Left colon (tissue), 2 donors: Measurements from ENCODE around the gene TTC21A. TPM values are rescaled to one million over a fixed set of nuclear protein-coding genes. Genes with fewer than 3 reads are reported as not detected.
"Not testable (repeated sequence)": the region's sequence is repeated elsewhere in the genome, so short reads cannot be mapped to it uniquely, and the experiment has no call there.

Experiments
- ATAC-seq: fragments of 200-7000 bp; cut with Tn5 transposase; one replicate; pipeline ENCODE4 v1.9.1; 2020; ENCODE audit warnings: mild to moderate bottlenecking, moderate library complexity
- DNase-seq, 2 donors: peaks; one replicate each; pipeline ENCODE4 v3.0.0-alpha.2; 2020
- intact Hi-C, 2 donors: fragments of 100-400 bp; cut with DNase I in 1 of 2; cut with micrococcal nuclease in 1 of 2; formaldehyde crosslinking; loops; one replicate each; pipeline versions ENCODE4 v1.11.2 to v1.14.0; 2022; cut with DNase I, micrococcal nuclease
- long read RNA-seq: library from polyadenylated mRNA; unstranded; transcript quantifications from one replicate; pipeline ENCODE4 v2.0.0, GENCODE V29; 2021
- total RNA-seq, 2 donors: library from RNA; stranded (reverse); fragmentation: NEBNext Ultra II Directional; extraction: Animal tissue kit (Norgen Biotek cat#: 25700); gene quantifications; one replicate each; pipeline ENCODE4 v1.2.1, GENCODE V29; 2021
- donor health status: DM: no; HTN: no; CAD: no.
- donor health status: DM: yes; HTN: yes; CAD: no.

TTC21A gene, protein sequence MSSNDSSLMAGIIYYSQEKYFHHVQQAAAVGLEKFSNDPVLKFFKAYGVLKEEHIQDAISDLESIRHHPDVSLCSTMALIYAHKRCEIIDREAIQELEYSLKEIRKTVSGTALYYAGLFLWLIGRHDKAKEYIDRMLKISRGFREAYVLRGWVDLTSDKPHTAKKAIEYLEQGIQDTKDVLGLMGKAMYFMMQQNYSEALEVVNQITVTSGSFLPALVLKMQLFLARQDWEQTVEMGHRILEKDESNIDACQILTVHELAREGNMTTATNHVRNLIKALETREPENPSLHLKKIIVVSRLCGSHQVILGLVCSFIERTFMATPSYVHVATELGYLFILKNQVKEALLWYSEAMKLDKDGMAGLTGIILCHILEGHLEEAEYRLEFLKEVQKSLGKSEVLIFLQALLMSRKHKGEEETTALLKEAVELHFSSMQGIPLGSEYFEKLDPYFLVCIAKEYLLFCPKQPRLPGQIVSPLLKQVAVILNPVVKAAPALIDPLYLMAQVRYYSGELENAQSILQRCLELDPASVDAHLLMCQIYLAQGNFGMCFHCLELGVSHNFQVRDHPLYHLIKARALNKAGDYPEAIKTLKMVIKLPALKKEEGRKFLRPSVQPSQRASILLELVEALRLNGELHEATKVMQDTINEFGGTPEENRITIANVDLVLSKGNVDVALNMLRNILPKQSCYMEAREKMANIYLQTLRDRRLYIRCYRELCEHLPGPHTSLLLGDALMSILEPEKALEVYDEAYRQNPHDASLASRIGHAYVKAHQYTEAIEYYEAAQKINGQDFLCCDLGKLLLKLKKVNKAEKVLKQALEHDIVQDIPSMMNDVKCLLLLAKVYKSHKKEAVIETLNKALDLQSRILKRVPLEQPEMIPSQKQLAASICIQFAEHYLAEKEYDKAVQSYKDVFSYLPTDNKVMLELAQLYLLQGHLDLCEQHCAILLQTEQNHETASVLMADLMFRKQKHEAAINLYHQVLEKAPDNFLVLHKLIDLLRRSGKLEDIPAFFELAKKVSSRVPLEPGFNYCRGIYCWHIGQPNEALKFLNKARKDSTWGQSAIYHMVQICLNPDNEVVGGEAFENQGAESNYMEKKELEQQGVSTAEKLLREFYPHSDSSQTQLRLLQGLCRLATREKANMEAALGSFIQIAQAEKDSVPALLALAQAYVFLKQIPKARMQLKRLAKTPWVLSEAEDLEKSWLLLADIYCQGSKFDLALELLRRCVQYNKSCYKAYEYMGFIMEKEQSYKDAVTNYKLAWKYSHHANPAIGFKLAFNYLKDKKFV (N-terminal part only)
- total RNA-seq, result 1 to 10 TPM; 4.5 to 8.3 TPM
- long read RNA-seq, partial matches to known transcripts, result 1 of 3 reads
- long read RNA-seq, other reads (novel, unspliced or antisense), result 1 of 3 reads

DNA sequence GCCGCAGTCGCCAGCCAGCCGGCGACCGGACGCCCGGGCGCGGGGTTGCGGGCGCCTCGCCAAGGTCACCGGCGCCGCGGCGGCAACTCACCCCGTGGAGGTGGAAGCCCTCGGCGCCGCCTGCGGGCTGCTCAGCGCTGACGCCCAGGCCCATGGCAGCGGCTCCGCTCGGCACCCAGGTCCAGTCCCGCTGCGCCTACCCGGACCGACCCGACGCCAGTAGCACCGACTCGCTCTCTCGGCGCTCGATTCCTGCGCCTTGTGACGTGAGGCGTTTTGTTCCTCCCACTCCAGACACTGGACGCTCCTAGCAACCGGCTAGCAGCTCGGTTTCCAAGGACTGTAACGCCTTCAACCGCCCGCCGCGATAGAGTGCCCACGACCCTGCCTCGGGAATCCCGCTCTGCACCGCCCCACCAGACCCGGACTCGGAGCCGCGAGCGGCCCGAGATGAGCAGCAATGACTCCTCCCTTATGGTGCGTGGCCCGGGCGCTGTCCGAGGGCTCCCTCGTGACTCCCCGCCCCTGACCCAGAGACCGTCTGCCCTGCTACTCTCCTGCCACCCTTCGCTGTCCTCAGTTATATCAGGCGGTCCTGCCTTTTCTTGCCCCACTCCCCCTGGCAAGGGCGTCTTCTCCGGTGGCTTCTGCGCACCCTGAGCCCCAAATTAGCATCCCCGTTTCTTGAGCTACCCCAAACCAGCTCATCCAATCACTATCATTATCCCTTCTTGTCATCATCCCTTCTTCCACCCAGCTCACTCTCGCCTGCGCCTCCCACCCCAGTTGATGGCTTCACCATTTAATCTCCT, at the start of gene TTC21A, which contains the start of gene GORASP1:
TTC21A (plus strand) TSS at position 293 of the 812 bp plus-strand sequence; CDS start at position 451, 158 bp downstream.
GORASP1 (minus strand) TSS at position 240 of the 812 bp plus-strand sequence; CDS start at position 154, 86 bp downstream.
- DNase-seq (peak; percentile 90), ATAC-seq (peak; percentile 88)
- intact Hi-C loops, result no loop called here

DNA sequence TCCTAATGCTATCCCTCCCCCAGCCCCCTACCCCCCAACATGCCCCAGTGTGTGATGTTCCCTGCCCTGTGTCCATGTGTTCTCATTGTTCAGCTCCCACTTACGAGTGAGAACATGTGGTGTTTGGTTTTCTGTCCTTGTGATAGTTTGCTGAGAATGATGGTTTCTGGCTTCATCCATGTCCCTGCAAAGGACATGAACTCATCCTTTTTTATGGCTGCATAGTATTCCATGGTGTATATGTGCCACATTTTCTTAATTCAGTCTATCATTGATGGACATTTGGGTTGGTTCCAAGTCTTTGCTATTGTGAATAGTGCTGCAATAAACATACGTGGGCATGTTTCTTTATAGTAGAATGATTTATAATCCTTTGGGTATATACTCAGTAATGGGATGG, 46.3 kb upstream of the TTC21A start:
- intact Hi-C loops, result loop anchor here in 1 of 2 donors (5.0 kb wide), 1 partner anchor 41 kb away; no protein-coding TSS in a partner anchor
- ATAC-seq, DNase-seq: not testable (repeated sequence)

DNA sequence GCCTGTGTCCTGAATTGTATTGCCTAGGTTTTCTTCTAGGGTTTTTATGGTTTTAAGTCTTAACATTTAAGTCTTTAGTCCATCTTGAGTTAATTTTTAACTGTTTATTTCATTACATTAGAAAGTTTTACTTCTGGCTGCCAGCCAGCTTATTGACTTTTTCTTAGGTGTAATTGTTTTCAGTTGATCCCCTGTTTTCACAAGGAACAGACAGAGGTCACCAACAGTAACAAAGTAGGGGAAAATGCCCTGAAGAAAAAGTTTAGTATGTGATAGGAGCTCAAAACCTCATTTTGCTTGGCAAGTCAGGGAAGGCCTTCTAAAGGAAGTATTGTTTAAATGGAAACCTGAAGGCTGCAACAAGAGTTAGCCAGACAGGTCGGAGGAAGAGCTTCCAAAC, 45.3 kb upstream of the TTC21A start:
- intact Hi-C loops, result loop anchor here in 1 of 2 donors (5.0 kb wide), 1 partner anchor 40 kb away; no protein-coding TSS in a partner anchor
- peak; percentile 75 for ATAC-seq
- DNase-seq, result peak in 1 of 2 donors; percentile 23

DNA sequence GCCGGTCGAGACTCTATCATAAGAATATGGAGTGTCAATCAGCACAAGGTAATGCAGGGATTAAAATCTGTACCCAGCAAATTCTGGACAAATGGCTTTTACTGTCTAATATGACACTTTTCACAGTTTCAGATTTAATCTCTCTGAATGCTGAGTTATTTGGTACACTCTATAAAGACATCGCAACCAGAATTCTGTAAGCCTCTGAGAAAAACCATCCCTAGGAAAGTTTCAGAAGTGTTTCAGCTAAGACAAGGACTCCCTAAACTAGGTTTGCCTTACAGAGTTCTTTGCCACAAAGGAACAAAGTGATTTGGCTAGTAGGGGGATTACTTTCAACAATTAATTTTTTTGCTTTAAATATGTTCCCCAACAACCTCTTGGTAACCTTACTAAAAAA, 44.3 kb upstream of the TTC21A start:
- ATAC-seq, result no peak
- no peak for DNase-seq
- intact Hi-C loops, result loop anchor here in 1 of 2 donors (5.0 kb wide), 1 partner anchor 39 kb away; no protein-coding TSS in a partner anchor

DNA sequence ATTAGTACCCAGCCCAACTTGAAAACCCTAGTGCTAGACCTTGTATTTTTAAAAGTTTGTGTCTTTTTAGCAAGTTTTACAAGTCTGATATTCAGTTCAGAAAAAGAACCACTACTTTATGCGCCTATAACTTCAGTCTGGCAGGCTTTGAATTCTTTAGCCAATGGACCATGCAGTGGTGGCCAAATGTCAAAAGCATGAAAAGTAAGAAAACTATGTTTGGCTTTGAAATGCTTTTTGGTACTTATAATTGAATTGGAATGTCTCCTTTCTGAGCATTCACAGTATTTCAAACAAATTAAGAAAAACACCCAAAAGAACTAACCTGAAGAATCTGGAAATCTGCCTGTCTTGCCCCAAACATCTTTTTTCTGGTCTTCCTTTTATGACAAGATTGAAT, 42.8 kb upstream of the TTC21A start:
- DNase-seq (no peak), ATAC-seq (no peak)
- intact Hi-C loops, result loop anchor here in 1 of 2 donors (5.0 kb wide), 1 partner anchor 38 kb away; no protein-coding TSS in a partner anchor

DNA sequence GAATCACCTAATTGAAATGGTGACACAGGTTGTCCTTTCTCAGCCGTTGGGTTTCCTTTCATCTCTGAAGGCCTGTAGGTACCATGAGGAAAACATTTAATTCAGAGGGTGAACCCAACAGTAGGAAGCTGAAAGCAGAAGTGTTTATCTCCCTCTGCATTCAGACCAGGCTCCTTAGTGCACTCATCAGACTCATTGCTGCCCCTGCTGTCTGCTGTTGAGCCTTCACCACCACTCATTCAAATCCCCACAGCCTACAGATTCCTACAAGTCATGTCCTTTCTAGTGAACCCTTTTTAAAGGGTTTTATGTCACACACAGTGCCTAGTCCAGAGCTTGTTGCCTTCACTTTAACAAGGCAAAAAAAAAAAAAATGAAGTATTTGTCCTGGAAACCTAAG, 42.3 kb upstream of the TTC21A start:
- intact Hi-C loops, result no loop called here
- DNase-seq, result peak in 1 of 2 donors; percentile 37
- ATAC-seq, result peak; percentile 82

DNA sequence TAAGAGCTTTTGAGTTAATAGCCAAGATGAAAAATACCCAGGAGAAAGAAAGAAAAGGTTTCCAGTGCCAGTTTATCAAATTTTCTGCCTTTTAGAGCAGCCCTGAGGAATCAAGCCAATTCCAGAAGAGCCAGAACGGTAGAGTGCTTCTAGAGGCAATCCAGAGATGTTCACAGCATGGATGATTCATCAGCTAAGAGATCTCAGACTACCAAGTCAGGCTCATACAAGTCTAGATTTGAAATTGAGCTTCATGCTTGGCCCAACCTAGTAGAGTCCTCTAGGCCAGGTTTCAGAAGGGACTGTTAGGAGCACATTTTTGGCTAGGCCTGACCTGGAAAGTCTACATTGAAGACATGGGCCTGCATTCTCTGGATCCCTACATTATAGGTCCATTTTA, 40.2 kb upstream of the TTC21A start:
- ATAC-seq, result no peak
- DNase-seq, result no peak
- intact Hi-C loops, result no loop called here

DNA sequence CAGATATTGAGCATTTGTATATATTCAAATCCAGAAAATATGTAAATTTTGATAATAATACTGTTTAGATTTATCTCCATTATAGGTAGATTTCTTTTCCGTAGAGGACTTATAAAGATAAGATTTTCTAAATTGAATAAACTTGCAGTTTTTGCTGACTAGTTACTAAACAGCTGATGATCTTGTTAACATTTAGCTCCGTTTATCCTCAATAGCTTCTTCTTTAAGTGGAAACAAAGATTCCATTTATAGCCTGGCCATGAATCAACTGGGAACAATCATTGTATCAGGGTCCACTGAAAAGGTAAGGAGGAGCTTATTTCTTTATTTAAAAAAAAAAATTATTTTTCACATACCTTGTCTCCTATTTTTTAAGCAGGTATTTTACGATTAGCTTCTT, 38.9 kb upstream of the TTC21A start:
- intact Hi-C loops, result no loop called here
- DNase-seq, result no peak
- ATAC-seq, result no peak

DNA sequence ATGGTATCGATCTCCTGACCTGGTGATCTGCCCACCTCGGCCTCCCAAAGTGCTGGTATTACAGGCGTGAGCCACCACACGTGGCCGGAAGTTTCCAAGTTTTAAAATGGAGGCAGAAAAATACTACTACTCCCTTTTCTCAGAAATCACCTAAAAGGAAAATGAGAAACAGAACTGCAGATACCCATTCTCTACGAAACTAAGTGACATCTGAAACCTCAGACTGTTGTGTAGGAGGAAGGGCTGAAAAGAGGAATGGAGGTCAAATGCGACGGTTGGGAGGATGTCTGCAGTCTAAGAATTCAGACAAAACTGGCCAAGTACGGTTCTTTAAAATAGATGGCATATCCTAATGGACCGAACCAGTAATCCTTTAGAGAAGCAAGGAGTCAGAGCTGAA, 31.6 kb upstream of the TTC21A start:
- intact Hi-C loops, result no loop called here
- ATAC-seq (no peak), DNase-seq (no peak)

DNA sequence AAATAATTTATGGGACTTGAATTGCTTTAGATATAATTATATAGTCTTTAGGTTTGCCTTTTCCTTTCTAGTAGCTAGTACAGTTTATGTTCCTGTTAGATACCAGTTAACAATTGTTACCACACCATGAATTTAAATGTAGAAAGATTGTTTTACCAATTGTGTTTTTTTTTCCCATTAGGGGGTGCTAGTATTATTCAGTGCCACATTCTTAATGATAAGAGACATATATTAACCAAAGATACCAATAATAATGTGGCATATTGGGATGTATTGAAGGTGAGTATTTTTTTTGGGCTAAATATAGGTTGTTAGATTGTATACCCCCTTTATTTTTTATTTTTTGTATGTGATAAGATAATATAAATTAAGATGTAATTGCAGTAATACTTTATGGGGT, 27.9 kb upstream of the TTC21A start:
- no peak for DNase-seq
- no peak for ATAC-seq
- intact Hi-C loops, result no loop called here

DNA sequence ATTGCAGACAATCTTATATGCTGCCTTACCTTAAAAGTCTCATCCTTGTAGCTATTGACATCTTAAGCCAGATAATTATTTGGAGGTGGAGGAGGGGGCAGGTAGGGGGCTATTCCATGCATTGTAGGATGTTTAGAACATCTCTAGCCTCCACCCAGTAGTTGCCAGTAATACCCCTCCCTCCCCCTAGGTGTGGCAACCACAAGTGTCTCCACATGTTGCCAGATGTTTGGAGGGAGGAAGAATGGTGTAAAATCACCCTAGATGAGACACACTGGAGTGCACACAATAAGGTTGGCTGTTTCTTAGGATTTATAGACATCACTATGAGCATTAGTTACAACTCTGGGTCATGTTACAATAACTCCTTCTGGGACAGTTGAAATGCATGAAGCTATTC, 27.5 kb upstream of the TTC21A start:
- ATAC-seq (no peak), DNase-seq (no peak)
- intact Hi-C loops, result no loop called here

DNA sequence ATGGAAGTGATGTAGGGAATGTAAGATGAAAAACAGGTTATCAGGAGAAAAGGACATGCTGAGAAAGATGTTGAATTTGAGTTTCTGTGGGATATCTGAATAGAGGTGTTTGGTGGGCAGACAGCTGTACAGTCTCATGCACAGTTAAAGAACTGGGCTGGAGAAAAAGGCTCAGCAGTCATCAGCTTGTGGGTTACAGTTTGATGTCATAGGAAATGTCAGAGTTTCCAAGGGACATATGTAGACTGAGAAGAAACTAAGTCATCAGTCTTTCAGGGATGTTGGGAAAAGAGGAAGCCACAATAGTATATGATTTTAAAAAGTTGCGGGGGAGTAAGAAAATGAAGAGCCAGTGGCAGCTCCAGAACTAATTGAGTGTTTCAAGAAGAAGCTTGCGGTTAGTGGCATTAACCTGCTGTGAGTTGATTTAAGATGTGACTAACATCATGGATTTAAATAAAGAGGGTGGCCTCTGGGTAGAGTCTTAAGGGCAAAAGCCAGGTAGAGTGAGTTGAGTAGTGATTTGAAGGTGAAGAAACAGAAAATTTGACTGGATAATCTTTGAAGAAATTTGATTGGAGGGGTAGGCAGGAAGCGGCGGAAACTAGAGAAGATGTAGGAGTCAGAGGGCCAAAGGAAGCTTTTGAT, 24.7 kb upstream of the TTC21A start:
- DNase-seq (no peak), ATAC-seq (no peak)
- intact Hi-C loops, result no loop called here

DNA sequence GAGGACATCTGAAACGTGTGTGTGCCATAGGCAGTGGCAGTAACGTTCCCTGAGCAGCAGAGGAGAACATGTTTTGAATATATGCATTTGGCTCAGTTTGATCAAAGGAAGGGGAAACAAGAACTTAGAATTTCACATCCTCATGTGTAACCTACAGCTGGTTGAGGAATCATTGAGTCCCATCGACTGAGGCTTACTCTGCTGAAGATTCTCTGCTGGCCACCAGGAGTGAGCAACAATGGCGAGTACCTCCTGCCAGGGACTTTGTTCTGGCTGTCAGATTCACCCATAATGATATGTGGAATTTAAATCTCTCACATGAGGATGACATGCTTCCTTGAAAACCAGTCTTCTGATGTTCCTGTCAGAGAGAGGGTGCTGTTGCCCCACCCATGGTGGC, 21.3 kb upstream of the TTC21A start:
- intact Hi-C loops, result no loop called here
- peak; percentile 25 for ATAC-seq
- DNase-seq, result no peak

DNA sequence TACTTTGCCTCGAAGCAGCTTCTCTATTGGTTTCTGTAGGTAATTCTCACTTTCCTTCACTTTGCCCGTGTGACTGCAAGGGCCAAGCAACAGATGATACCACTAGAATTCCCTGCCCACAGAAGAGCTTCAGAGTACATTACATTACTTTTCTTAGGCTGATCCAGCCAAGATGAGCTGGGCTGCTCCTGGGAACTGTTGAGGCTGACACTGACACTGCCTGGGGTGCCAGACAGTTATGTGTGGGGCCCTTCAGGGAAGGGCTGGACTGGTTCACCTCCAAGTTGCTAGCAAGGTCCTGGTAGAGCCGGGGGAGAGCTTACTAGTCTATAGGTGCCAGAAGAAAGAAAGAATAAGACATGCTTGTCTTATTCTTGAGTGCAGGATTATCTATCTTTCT, 19.0 kb upstream of the TTC21A start:
- no peak for ATAC-seq
- intact Hi-C loops, result no loop called here
- DNase-seq, result no peak

DNA sequence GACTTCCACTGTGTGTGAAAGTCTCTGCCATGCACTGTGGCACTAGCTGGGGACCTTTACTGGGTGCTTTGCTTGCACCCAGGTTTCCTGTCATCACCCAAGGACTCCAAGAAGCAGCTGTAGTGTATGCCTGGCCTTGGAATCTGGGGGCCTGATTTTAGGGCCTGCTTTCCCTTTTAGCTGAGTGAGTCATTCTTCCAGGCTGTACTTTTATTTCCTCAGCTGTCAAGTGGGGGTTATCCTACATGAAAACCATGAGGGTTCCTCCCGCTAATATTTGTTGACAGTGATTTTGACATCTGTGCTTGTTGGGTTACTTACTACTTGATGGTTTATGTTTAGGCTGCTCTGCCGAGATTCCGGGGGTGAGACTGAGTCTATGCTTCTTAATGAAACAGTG, 18.6 kb upstream of the TTC21A start:
- intact Hi-C loops, result no loop called here
- DNase-seq (no peak), ATAC-seq (no peak)

DNA sequence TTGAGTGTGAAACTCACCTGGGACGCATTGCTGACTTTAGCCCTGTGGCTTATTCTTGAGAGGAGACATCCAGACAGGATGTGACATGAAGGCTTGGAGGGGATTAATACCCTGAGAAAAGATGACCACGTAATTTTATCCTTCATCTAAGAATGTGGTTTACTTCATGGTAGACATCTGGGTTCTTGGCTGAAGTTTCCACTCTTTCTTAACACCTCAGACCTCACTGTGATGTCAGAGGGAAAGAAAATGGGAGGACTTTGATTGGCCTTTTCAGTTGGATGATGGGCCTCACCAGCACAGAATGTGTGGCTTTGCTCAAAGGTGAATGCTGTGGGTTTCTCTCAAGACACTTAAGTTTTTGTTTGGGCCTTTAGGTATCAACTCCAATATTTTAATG, 16.6 kb upstream of the TTC21A start:
- DNase-seq (no peak), ATAC-seq (no peak)
- intact Hi-C loops, result no loop called here
